Trophoblast cell (in vitro differentiated cells and primary cell): Measurements from ENCODE around the gene VNN1.
"Not testable (repeated sequence)": the region's sequence is repeated elsewhere in the genome, so short reads cannot be mapped to it uniquely, and the experiment has no call there.

Source experiments
- DNase-seq, 2 donors: peaks; one replicate each; pipeline ENCODE4 v3.0.0-alpha.2; 2016
- H2AFZ ChIP-seq: 2 replicates; pipeline ENCODE4 v1.6.1; 2013; ENCODE audit warnings: low read length, moderate library complexity, mild to moderate bottlenecking; ENCODE audit not compliant: insufficient read depth, poor library complexity
- H2AK5ac ChIP-seq: 2 replicates; pipeline ENCODE4 v1.6.1; 2013; ENCODE audit warnings: mild to moderate bottlenecking, low read length
- H2BK120ac ChIP-seq: 2 replicates; pipeline ENCODE4 v1.6.1; 2013; ENCODE audit warnings: low read length, mild to moderate bottlenecking, moderate library complexity; ENCODE audit not compliant: insufficient read depth, poor library complexity
- H2BK12ac ChIP-seq: 2 replicates; pipeline ENCODE4 v1.6.1; 2013; ENCODE audit warnings: mild to moderate bottlenecking, low read length, moderate library complexity
- H2BK5ac ChIP-seq: 2 replicates; pipeline ENCODE4 v1.6.1; 2013; ENCODE audit warnings: low read length, low read depth, moderate library complexity, mild to moderate bottlenecking; ENCODE audit not compliant: poor library complexity
- H3K14ac ChIP-seq: 2 replicates; pipeline ENCODE4 v1.6.1; 2013; ENCODE audit warnings: mild to moderate bottlenecking, low read length
- H3K18ac ChIP-seq: 2 replicates; pipeline ENCODE4 v1.6.1; 2013; ENCODE audit warnings: mild to moderate bottlenecking, low read length
- H3K23ac ChIP-seq: 2 replicates; pipeline ENCODE4 v1.6.1; 2013; ENCODE audit warnings: low read length
- H3K27ac ChIP-seq: 2 replicates; pipeline ENCODE4 v1.5.1; 2013; ENCODE audit warnings: low read depth, mild to moderate bottlenecking, inconsistent platforms, low read length, moderate library complexity
- H3K27me3 ChIP-seq: 2 replicates; pipeline ENCODE4 v1.6.1; 2013; ENCODE audit warnings: inconsistent platforms, mild to moderate bottlenecking, low read length, moderate library complexity; ENCODE audit not compliant: insufficient read depth
- H3K36me3 ChIP-seq, 2 experiments: 1 replicate in 1 of 2; 2 replicates in 1 of 2; pipeline ENCODE4 v1.6.1; 2013; ENCODE audit warnings: low read length in 2 of 2, mild to moderate bottlenecking in 2 of 2, moderate library complexity in 1 of 2; ENCODE audit not compliant: insufficient read depth in 2 of 2, control insufficient read depth in 1 of 2
- H3K4ac ChIP-seq: 2 replicates; pipeline ENCODE4 v1.6.1; 2013; ENCODE audit warnings: low read depth, mild to moderate bottlenecking, low read length, moderate library complexity
- H3K4me1 ChIP-seq, 2 experiments: 1 replicate in 1 of 2; 2 replicates in 1 of 2; pipeline ENCODE4 v1.6.1; 2013; ENCODE audit warnings: low read length in 2 of 2, mild to moderate bottlenecking in 2 of 2, moderate library complexity in 1 of 2; ENCODE audit not compliant: insufficient read depth in 2 of 2, control insufficient read depth in 1 of 2
- H3K4me2 ChIP-seq: 2 replicates; pipeline ENCODE4 v1.6.1; 2013; ENCODE audit warnings: inconsistent platforms, mild to moderate bottlenecking, low read length, moderate library complexity
- H3K4me3 ChIP-seq: 2 replicates; pipeline ENCODE4 v1.5.1; 2013; ENCODE audit warnings: mild to moderate bottlenecking, low read depth, low read length, inconsistent platforms
- H3K79me1 ChIP-seq: one replicate; pipeline ENCODE4 v1.6.1; 2013; ENCODE audit warnings: low read length
- H3K79me2 ChIP-seq: 2 replicates; pipeline ENCODE4 v1.6.1; 2013; ENCODE audit warnings: low read length, mild to moderate bottlenecking; ENCODE audit not compliant: control insufficient read depth, insufficient read depth, poor library complexity
- H3K9ac ChIP-seq: 2 replicates; pipeline ENCODE4 v1.6.1; 2013; ENCODE audit warnings: mild to moderate bottlenecking, low read length
- H3K9me3 ChIP-seq: 2 replicates; pipeline ENCODE4 v1.6.1; 2013; ENCODE audit warnings: low read depth, mild to moderate bottlenecking, control low read depth, inconsistent platforms, low read length; ENCODE audit not compliant: insufficient read depth
- H4K12ac ChIP-seq: 2 replicates; pipeline ENCODE4 v1.6.1; 2013; ENCODE audit warnings: low read depth, mild to moderate bottlenecking, low read length, moderate library complexity
- H4K8ac ChIP-seq: 2 replicates; pipeline ENCODE4 v1.6.1; 2013; ENCODE audit warnings: low read depth, mild to moderate bottlenecking, low read length, moderate library complexity
- H4K91ac ChIP-seq: one replicate; pipeline ENCODE4 v1.6.1; 2013; ENCODE audit warnings: low read depth, mild to moderate bottlenecking, low read length, moderate library complexity
- WGBS: extraction: QIAGEN DNeasy Blood & Tissue Kit; methylation state at CpG from one replicate; pipeline ENCODE4 v1.1.7; 2013; ENCODE audit warnings: missing lambda C conversion rate; ENCODE audit not compliant: insufficient read length, insufficient coverage; ENCODE audit errors: extremely low coverage; 5-methylcytosine and 5-hydroxymethylcytosine counted together

Gene VNN1

GRCh38 chr6:132708771-132709170 is 5.1 kb downstream of the VNN1 start:
- Histone ChIP-seq H3K4me1 (no peaks in the 10 kb centered on the region), H2BK5ac (no peak overlapping the region), H4K91ac (no peak overlapping the region), H3K4me2 (no peak overlapping the region), H3K18ac (no peak overlapping the region), H3K79me2 (no peaks in the 10 kb centered on the region), H3K4me3 (no peak overlapping the region), H2AFZ (no peak overlapping the region), H3K9ac (no peak overlapping the region), H3K36me3 (no peaks in the 10 kb centered on the region), H3K79me1 (no peaks in the 10 kb centered on the region), H3K9me3 (no peaks in the 10 kb centered on the region), H3K27ac (no peak overlapping the region), H2BK120ac (no peak overlapping the region), H3K23ac (no peak overlapping the region), H2BK12ac (no peak overlapping the region), H3K27me3 (no peaks in the 10 kb centered on the region), H3K4ac (no peak overlapping the region), H3K14ac (no peak overlapping the region), H2AK5ac (no peak overlapping the region), H4K8ac (no peak overlapping the region), H4K12ac (no peak overlapping the region)
- DNase-seq = peak; percentile 34 to 84
- 100% methylated on average over 1 of the region's 3 CpGs for WGBS

GRCh38 chr6:132708002-132708401 is 5.9 kb downstream of the VNN1 start:
- no peak overlapping the region for H3K27ac ChIP-seq

GRCh38 chr6:132706756-132707155 is 7.1 kb downstream of the VNN1 start:
- H2BK12ac ChIP-seq, H4K8ac ChIP-seq, H3K79me2 ChIP-seq, H3K9ac ChIP-seq, H3K4me1 ChIP-seq, H3K4me3 ChIP-seq, H4K12ac ChIP-seq, H3K14ac ChIP-seq, H3K9me3 ChIP-seq, H3K36me3 ChIP-seq, H2BK5ac ChIP-seq, H3K27ac ChIP-seq, H3K4ac ChIP-seq, H3K18ac ChIP-seq, H2BK120ac ChIP-seq, H3K4me2 ChIP-seq, H2AFZ ChIP-seq, H3K79me1 ChIP-seq, H3K27me3 ChIP-seq, H4K91ac ChIP-seq, H3K23ac ChIP-seq, H2AK5ac ChIP-seq: not testable (repeated sequence)
- WGBS = no CpG with 5 or more reads among the region's 4 CpGs
- peak; percentile 54 to 62 for DNase-seq

More at GRCh38 chr6:132708002-132708401, 5.9 kb downstream of the VNN1 start:
- Histone ChIP-seq H3K36me3 (no peaks in the 10 kb centered on the region), H2BK5ac (no peak overlapping the region), H4K91ac (no peak overlapping the region), H2BK120ac (no peak overlapping the region), H2AFZ (no peak overlapping the region), H3K4me3 (no peak overlapping the region), H3K18ac (no peak overlapping the region), H3K9me3 (no peaks in the 10 kb centered on the region), H3K9ac (no peak overlapping the region), H2AK5ac (no peak overlapping the region), H3K14ac (no peak overlapping the region), H3K4me1 (no peaks in the 10 kb centered on the region), H3K27me3 (no peaks in the 10 kb centered on the region), H3K23ac (no peak overlapping the region), H3K4ac (no peak overlapping the region), H3K79me1 (no peaks in the 10 kb centered on the region), H3K4me2 (no peak overlapping the region), H3K79me2 (no peaks in the 10 kb centered on the region), H4K8ac (no peak overlapping the region), H2BK12ac (no peak overlapping the region), H4K12ac (no peak overlapping the region)
- peak in 1 of 2 donors; percentile 32 for DNase-seq

- Histone ChIP-seq H3K9ac (no peak overlapping the region), H3K27me3 (no peaks in the 10 kb centered on the region), H3K9me3 (no peaks in the 10 kb centered on the region), H2BK5ac (no peak overlapping the region), H4K91ac (no peak overlapping the region), H3K14ac (no peak overlapping the region), H3K4me3 (no peak overlapping the region), H3K79me1 (no peaks in the 10 kb centered on the region), H3K4me2 (no peak overlapping the region), H3K4me1 (no peaks in the 10 kb centered on the region), H4K12ac (no peak overlapping the region), H3K23ac (no peak overlapping the region), H2AFZ (no peak overlapping the region), H3K4ac (no peak overlapping the region), H2BK120ac (no peak overlapping the region), H3K79me2 (no peaks in the 10 kb centered on the region), H3K27ac (no peak overlapping the region), H3K18ac (no peak overlapping the region), H2AK5ac (no peak overlapping the region), H3K36me3 (no peaks in the 10 kb centered on the region), H4K8ac (no peak overlapping the region), H2BK12ac (no peak overlapping the region)
- DNase-seq = no peak
Measured at GRCh38 chr6:132703936-132704335, 9.9 kb downstream of the VNN1 start.

GRCh38 chr6:132698608-132699007 is 15.2 kb downstream of the VNN1 start:
- H4K91ac ChIP-seq = no peak overlapping the region
- no peak overlapping the region for H3K4me2 ChIP-seq
- H3K23ac ChIP-seq = no peak overlapping the region
- H3K14ac ChIP-seq = no peak overlapping the region
- H2AFZ ChIP-seq = no peak overlapping the region
- H3K27ac ChIP-seq = no peak overlapping the region
- no peaks in the 10 kb centered on the region for H3K36me3 ChIP-seq
- no peak overlapping the region for H2BK5ac ChIP-seq
- no peak overlapping the region for H3K9ac ChIP-seq
- no CpG with 5 or more reads among the region's 1 CpG for WGBS
- H2BK120ac ChIP-seq = no peak overlapping the region
- H2AK5ac ChIP-seq = no peak overlapping the region
- no peaks in the 10 kb centered on the region for H3K79me1 ChIP-seq
- no peak overlapping the region for H4K12ac ChIP-seq
- H3K4ac ChIP-seq = no peak overlapping the region
- no peak overlapping the region for H3K18ac ChIP-seq
- H3K9me3 ChIP-seq = no peaks in the 10 kb centered on the region
- DNase-seq = no peak
- H3K27me3 ChIP-seq = no peaks in the 10 kb centered on the region
- H3K79me2 ChIP-seq = no peaks in the 10 kb centered on the region
- H3K4me1 ChIP-seq = no peaks in the 10 kb centered on the region
- H2BK12ac ChIP-seq = no peak overlapping the region
- H4K8ac ChIP-seq = no peak overlapping the region
- no peak overlapping the region for H3K4me3 ChIP-seq
